Right cardiac atrium (tissue), 5 donors: Measurements from ENCODE around the gene TRIM41. TPM values are rescaled to one million over a fixed set of nuclear protein-coding genes. Genes with fewer than 3 reads are reported as not detected.
"Not testable (repeated sequence)": the region's sequence is repeated elsewhere in the genome, so short reads cannot be mapped to it uniquely, and the experiment has no call there.

Source experiments
- ATAC-seq, 2 donors: fragments of 200-7000 bp; cut with Tn5 transposase; one replicate each; pipeline versions ENCODE4 v1.8.0 to v1.9.1; 2020; ENCODE audit warnings: moderate library complexity in 2 of 2, mild to moderate bottlenecking in 1 of 2
- DNase-seq, 3 donors: peaks; one replicate each; pipeline ENCODE4 v3.0.0-alpha.2; 2020
- H3K27ac ChIP-seq: one replicate; pipeline ENCODE4 v1.5.1; 2013; ENCODE audit warnings: mild to moderate bottlenecking, low read length, control low read depth, moderate library complexity
- H3K27me3 ChIP-seq: one replicate; pipeline ENCODE4 v1.6.1; 2013; ENCODE audit not compliant: control insufficient read depth, insufficient read depth
- H3K4me1 ChIP-seq: one replicate; pipeline ENCODE4 v1.6.1; 2013; ENCODE audit warnings: low read length; ENCODE audit not compliant: control insufficient read depth, insufficient read depth
- H3K4me3 ChIP-seq: one replicate; pipeline ENCODE4 v1.5.1; 2013; ENCODE audit warnings: low read length, control low read depth
- H3K9me3 ChIP-seq: one replicate; pipeline ENCODE4 v1.6.1; 2013; ENCODE audit warnings: low read length; ENCODE audit not compliant: control insufficient read depth
- WGBS: extraction: QIAGEN DNeasy Blood & Tissue Kit; methylation state at CpG from one replicate; pipeline ENCODE4 v1.1.7; 2013; 5-methylcytosine and 5-hydroxymethylcytosine counted together
- intact Hi-C, 4 donors: fragments of 100-400 bp; cut with DNase I; formaldehyde crosslinking; loops; one replicate each; pipeline versions ENCODE4 v1.11.0 to v1.14.0; 2022 to 2023
- polyA plus RNA-seq: library from polyadenylated mRNA; stranded (reverse); fragments of 200-250 nt; gene quantifications from one replicate; pipeline ENCODE4 v1.2.3, GENCODE V29; 2013
- total RNA-seq, 4 donors: library from RNA; stranded (reverse); fragmentation: NEBNext Ultra II Directional; extraction: Animal tissue kit (Norgen Biotek cat#: 25700); gene quantifications; one replicate each; pipeline ENCODE4 v1.2.1, GENCODE V29; 2021
- donor health status: healthy with polysubstance abuse.
- donor health status: DM: no; HTN: yes; CAD: no.
- donor health status: DM: no; HTN: no; CAD: no.
- donor health status: DM: no; HTN: yes; CAD: no; lungs with severe emphysema.
- donor health status: DM: yes; HTN: yes; CAD: no.

Gene TRIM41
- total and polyA plus RNA-seq, 5 donors: 17.0 to 21.2 (median 20.8) TPM

DNA sequence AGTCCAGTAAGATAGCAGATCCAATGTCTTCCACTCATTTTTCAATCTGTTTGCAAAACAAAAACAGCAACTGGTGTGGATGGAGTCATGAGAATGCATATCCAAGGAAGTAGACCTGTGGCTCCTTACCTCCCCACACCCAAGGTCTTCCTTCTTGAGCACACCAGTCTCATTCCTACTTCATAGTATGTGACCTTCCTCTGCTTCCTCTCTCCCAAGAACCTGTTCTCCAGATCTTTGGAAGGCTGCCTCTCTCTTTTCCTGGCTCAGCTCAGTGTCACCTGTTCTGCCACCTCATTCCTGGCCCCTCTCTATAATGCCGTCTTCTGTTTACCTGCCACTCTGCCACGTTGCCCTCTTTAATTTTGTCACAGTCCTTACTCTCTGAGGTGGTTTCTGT is 10.1 kb upstream of the TRIM41 start:
- Histone ChIP-seq H3K4me1 (no peaks in the 10 kb centered on the region), H3K4me3 (no peak overlapping the region), H3K9me3 (no peaks in the 10 kb centered on the region), H3K27ac (peak overlapping the region; percentile 11), H3K27me3 (no peaks in the 10 kb centered on the region)
- DNase-seq: no peak
- intact Hi-C loops: no loop called here
- 48% methylated on average over 2 of the region's 2 CpGs for WGBS
- ATAC-seq: no peak

DNA sequence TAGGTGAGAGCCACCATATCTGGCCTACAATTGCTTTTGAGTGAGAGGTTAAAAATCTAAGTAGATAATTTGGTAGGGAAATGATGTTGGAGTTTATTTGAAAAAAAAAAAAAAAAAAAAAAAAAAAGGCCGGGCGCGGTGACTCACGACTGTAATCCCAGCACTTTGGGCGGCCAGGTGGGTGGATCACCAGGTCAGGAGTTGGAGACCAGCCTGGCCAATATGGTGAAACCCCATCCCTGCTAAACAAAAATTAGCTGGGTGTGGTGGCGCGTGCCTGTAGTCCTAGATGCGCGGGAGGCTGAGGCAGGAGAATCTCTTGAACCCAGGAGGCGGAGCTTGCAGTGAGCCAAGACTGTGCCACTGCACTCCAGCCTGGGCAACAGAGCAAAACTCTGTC is 8.8 kb upstream of the TRIM41 start:
- H3K4me3 ChIP-seq, ATAC-seq, H3K9me3 ChIP-seq, H3K4me1 ChIP-seq, H3K27me3 ChIP-seq, intact Hi-C loops, DNase-seq, H3K27ac ChIP-seq: not testable (repeated sequence)
- WGBS: 94% methylated on average over 10 of the region's 10 CpGs

DNA sequence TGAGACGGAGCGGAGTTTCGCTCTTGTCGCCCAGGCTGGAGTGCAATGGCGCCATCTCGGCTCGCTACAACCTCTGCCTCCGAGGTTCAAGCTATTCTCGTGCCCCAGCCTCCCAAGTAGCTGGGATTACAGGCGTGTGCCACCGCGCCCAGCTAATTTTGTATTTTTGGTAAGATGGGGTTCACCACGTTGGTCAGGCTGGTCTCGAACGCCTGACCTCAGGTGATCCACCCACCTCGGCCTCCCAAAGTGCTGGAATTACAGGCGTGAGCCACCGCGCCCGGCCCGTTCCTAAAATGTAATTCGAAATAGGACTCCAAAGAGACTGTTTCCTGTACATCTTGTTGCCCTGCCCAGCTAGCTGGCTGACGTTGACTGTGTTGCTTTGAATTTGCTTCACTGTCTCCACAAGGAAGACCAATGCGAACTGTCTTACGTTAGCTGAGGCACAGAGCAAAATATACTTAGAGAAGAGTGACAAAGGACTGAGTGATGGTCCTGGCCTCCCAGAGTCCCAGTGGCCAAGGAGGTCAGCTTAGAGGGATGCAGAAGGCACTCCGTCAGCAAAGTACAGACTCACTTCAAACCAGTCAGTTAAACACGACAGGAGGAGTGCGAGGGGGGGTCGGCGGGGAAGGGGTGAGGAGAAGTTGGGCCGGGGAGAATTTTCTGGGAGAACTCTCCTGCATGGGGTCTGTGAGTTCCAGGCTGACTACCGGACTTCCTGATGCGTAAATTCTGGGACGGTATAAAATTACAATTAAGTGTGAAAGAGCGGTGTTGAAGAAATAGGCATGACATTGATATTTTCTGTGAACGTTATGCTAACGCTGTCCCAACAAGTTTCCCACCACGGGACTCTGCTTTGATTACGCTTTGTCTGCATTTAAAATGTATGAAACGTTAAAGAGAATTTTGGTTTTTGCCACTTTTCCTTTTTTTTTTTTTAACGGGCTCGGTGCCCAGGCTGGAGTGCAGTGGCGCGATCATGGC is 6.8 kb upstream of the TRIM41 start:
- 34% methylated on average over 44 of the region's 44 CpGs for WGBS

DNA sequence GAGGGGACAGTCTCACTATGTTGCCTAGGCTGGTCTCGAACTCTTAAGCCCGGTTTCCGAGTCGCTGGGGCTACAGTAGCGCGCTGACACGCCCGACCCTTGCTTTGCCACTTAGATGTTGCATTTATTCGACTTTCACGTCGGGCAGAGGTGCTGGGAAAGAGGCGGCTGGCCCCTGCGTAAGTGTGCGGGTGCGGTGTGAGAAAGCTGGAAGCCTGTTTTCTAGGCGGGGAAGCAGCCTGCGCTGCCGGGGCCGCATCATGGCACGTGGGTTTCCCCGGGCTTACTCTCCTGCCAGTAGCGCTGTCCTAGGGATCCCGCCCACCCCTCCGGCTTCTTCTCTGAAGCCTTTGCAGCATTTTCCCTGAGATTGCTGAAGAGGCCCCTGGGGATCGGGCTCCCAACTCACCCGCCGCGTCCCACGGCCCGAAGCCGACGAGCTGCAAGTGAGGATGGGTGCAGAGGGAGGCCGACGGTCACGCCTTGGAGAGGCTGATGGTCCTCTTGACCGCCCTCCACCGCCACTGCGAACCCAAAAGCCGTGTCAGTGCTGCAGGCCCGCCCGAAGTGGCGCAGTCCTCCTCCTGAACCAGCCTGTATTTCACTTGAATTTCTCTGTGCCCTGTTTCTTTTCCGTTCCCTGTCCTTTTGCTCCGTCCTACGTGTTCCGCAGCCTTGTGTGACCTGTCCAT is 5.8 kb upstream of the TRIM41 start:
- Histone ChIP-seq H3K27ac (peak overlapping the region; percentile 87), H3K9me3 (no peaks in the 10 kb centered on the region), H3K27me3 (no peaks in the 10 kb centered on the region), H3K4me3 (peak overlapping the region; percentile 52), H3K4me1 (no peaks in the 10 kb centered on the region)
- DNase-seq (peak; percentile 56 to 82 (median 81)), ATAC-seq (peak; percentile 39 to 53)
- intact Hi-C loops: no loop called here
- WGBS: 1% methylated on average over 46 of the region's 46 CpGs

More for the DNA sequence above, 6.8 kb upstream of the TRIM41 start:
- intact Hi-C loops: no loop called here
- no peak for DNase-seq
- peak overlapping the region; percentile 52 for H3K4me3 ChIP-seq
- H3K4me1 ChIP-seq: no peaks in the 10 kb centered on the region
- ATAC-seq: no peak
- no peak overlapping the region for H3K27ac ChIP-seq
- no peaks in the 10 kb centered on the region for H3K27me3 ChIP-seq
- H3K9me3 ChIP-seq: no peaks in the 10 kb centered on the region

DNA sequence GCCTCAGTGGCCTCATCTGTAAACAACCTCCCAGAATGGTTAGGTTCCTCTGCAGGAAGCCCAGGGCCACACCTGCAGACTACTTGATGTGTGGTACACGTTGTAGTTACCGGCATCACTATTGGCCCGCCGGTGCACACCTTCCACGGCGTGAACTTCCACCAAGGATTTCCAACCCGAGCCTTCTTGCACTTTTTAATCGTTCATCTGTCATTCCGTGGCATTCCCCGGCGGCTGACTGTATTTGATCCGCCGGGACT is 5.3 kb upstream of the TRIM41 start:
- ATAC-seq (no peak), DNase-seq (peak in 2 of 3 donors; percentile 54 to 57)
- WGBS: 4% methylated on average over 13 of the region's 13 CpGs
- Histone ChIP-seq H3K4me1 (no peaks in the 10 kb centered on the region), H3K27me3 (no peaks in the 10 kb centered on the region), H3K9me3 (no peaks in the 10 kb centered on the region), H3K27ac (peak overlapping the region; percentile 87), H3K4me3 (peak overlapping the region; percentile 52)
- intact Hi-C loops: no loop called here

DNA sequence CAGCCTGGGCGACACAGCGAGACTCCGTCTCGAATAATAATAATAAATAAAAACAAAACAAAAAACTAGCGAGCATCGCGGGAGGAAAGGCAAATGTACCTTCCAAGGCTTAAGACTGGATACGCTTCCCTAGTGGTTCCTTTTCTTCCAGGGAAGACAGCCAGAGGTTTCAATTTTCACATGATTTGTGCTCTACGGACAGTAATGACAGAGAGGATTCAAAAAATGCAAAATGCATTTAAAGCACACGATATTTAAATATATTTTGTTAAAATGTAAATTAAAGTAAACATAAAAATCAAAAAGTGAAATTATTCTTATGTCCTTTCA is 4.3 kb upstream of the TRIM41 start:
- Histone ChIP-seq H3K27me3 (no peaks in the 10 kb centered on the region), H3K4me1 (no peaks in the 10 kb centered on the region), H3K4me3 (no peak overlapping the region), H3K27ac (no peak overlapping the region), H3K9me3 (no peaks in the 10 kb centered on the region)
- no peak for ATAC-seq
- intact Hi-C loops: no loop called here
- WGBS: 38% methylated on average over 10 of the region's 10 CpGs
- no peak for DNase-seq

DNA sequence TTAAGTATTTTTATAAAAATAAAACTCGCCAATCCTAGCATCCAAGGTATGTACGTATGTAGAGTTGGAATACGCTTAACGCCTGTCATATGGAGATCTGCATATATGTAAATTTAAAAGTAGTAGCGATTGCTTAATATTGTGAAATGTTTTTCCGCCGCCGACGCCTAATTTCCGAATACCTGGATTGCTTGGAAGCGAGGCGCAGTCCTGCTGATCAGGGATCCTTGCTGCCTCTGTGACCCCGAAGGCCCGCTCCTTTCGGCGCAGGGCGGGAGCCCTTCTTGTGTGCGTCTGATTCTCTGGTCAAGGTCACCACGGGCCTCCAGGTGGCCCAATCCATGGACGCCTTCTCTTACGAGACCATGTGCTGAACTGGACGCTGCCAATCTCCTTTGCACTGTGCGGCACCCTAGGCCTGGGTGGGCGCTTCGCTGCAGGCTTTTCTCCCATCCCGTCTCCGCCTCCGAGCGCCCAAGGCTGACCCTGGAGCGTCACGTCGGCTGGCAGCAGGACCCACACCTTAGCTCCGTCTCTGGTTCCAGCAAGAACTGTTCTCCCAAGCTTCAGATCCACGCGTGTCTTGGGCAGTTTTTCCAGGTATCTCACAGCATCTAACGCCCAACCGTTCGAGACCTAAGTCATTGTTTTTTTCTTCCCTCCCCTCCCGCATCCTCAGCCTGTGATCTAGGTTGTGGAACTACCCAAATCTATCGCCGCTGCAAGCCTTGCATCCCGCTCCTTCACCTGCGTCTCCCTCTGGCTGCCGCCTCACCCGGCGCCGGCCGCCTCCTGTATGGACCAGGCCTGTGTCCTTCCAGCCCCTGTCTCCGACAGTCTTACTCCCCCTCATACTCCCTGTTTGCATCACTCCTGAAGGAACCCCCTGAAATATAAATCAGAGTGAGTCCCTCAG is 3.6 kb upstream of the TRIM41 start:
- DNase-seq: peak in 2 of 3 donors; percentile 55 to 66
- no peak overlapping the region for H3K4me3 ChIP-seq
- H3K4me1 ChIP-seq: peaks cover 4% of the 10 kb centered on the region
- H3K27ac ChIP-seq: no peak overlapping the region
- ATAC-seq: no peak
- H3K9me3 ChIP-seq: no peaks in the 10 kb centered on the region
- WGBS: 72% methylated on average over 49 of the region's 49 CpGs
- intact Hi-C loops: loop anchor here in 2 of 4 donors (5.0 kb wide), 1 partner anchor 32 kb away; no protein-coding TSS in a partner anchor
- H3K27me3 ChIP-seq: no peaks in the 10 kb centered on the region

DNA sequence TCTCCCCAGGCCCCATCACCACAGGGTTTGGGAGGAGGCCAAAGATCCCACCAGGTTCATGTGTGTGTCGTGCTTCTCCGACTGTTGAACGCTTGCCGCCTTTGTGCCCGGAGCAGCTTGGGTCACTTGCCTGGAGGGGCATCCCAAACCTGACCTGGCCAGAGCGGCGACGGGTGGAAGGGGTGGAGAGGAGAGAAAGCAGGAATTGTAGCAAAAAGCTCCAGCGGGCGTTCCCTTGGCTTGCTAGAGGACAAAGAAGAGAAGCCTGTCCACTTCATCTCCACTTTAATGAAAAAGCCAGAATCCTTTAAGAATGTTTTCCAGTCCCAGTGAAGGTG is 2.9 kb upstream of the TRIM41 start:
- H3K27ac ChIP-seq: no peak overlapping the region
- DNase-seq (peak in 1 of 3 donors; percentile 56), ATAC-seq (no peak)
- H3K4me3 ChIP-seq: no peak overlapping the region
- H3K4me1 ChIP-seq: peaks cover 4% of the 10 kb centered on the region
- H3K27me3 ChIP-seq: no peaks in the 10 kb centered on the region
- H3K9me3 ChIP-seq: no peaks in the 10 kb centered on the region
- 91% methylated on average over 10 of the region's 10 CpGs for WGBS
- intact Hi-C loops: loop anchor here in 2 of 4 donors (5.0 kb wide), 1 partner anchor 33 kb away; no protein-coding TSS in a partner anchor

DNA sequence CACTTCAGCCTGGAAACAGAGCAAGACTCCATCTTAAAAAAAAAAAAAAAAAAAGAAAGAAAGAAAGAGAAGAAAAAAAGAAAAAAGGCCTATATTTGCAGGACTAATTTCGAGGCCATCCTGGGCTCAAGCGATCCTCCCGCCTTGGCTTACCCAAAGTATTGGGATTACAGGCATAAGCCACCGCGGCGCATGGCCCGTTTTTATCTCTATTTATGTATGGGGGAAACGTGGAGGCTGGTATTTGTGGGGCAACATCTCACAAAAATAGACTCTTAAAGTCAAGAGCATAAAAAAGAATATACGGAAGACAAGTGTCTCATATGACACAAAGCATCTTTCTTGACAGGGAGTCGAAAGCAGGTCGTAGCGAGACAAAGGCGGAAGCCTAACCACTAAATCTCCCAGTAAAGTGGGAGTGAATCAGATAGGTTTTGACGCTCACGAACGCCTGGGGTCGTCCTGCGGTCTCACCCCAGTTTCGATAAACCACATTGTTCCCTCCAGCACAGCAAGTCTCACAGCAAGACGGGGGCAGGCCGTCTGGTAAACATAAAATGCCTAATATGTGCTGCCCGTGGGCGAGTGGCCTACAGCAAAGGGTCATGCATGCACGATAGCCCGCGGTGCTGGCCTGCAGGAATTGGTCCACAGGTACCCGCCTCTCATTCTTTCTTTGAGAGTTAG is 1.8 kb upstream of the TRIM41 start:
- ATAC-seq (no peak), DNase-seq (peak in 1 of 3 donors; percentile 73)
- Histone ChIP-seq H3K27me3 (no peaks in the 10 kb centered on the region), H3K4me1 (peaks cover 4% of the 10 kb centered on the region), H3K9me3 (no peaks in the 10 kb centered on the region), H3K4me3 (no peak overlapping the region), H3K27ac (peak overlapping the region; percentile 95)
- 62% methylated on average over 27 of the region's 27 CpGs for WGBS
- intact Hi-C loops: loop anchor here in 2 of 4 donors (5.0 kb wide), 1 partner anchor 34 kb away; no protein-coding TSS in a partner anchor
